Ishikawa (cell line): Measurements from ENCODE around the gene FOXO6.

ENCODE experiments used
- CEBPB ChIP-seq: IDR thresholded peaks from 2 replicates; pipeline ENCODE4 v1.6.1; 2012
- CREB1 ChIP-seq: IDR thresholded peaks from 2 replicates; pipeline ENCODE4 v1.6.1; 2012; ENCODE audit warnings: low read depth
- EGR1 ChIP-seq: IDR thresholded peaks from 2 replicates; pipeline ENCODE4 v1.6.1; 2012
- EP300 ChIP-seq: IDR thresholded peaks from 2 replicates; pipeline ENCODE4 v1.6.1; 2012; ENCODE audit warnings: borderline replicate concordance
- NFIC ChIP-seq: IDR thresholded peaks from 2 replicates; pipeline ENCODE4 v1.6.1; 2012
- RAD21 ChIP-seq: IDR thresholded peaks from 2 replicates; pipeline ENCODE4 v1.6.1; 2012; ENCODE audit warnings: low read depth
- TAF1 ChIP-seq: IDR thresholded peaks from 2 replicates; pipeline ENCODE4 v1.6.1; 2012; ENCODE audit warnings: low read depth, mild to moderate bottlenecking
- TCF12 ChIP-seq: IDR thresholded peaks from 2 replicates; pipeline ENCODE4 v1.6.1; 2012; ENCODE audit warnings: low read depth
- TEAD4 ChIP-seq: IDR thresholded peaks from 2 replicates; pipeline ENCODE4 v1.6.1; 2012
- YY1 ChIP-seq: IDR thresholded peaks from 2 replicates; pipeline ENCODE4 v1.6.1; 2012; ENCODE audit warnings: low read depth
- ZBTB7A ChIP-seq: IDR thresholded peaks from 2 replicates; pipeline ENCODE4 v1.6.1; 2012; ENCODE audit warnings: low read depth
- TF ChIP-seq, protein P1 (sequence below): IDR thresholded peaks from 2 replicates; pipeline ENCODE4 v1.6.1; 2012
- TF ChIP-seq, protein P2 (sequence below): IDR thresholded peaks from 2 replicates; pipeline ENCODE4 v1.6.1; 2012; ENCODE audit warnings: low read depth, mild to moderate bottlenecking
- TF ChIP-seq, protein P3 (sequence below): IDR thresholded peaks from 2 replicates; pipeline ENCODE4 v1.6.1; 2012

Gene FOXO6

DNA sequence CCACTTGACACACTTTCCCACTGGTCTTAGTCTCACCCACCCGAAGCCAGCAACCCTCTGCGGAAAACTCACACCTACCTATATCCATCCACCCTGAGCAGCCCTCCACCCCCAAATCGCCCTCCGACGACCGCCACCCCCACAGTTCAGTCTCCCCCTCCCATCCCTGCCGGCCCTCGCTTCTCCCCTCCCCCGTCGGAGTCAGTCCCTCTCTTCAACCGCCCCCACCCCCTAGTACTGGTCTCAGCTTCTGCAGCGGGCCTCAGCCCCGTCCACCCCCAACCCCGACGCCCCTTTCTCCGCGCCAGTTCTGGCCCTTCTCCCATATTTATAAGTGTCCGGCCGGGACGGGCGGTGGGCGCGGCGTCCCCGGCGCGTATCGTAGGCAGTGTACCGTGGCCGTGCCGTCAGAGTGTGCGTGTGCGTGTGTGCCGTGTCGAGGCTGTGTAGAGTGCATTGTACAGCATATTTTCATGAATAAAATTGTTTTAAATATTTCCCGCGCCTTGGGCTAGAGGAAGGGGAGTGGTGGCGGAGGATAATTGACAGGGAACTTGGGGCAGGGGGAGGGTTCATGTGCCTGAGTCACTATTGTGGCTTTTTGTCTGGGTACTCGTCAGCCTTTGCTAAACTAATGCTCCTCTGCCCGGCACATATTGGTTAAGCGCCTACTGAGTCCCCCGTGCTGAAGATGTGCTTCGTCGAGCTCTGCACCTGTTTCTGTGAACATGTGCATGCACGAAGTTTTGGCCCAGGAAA, 22.0 kb downstream of the FOXO6 start:
- TF ChIP-seq, protein P1, sequence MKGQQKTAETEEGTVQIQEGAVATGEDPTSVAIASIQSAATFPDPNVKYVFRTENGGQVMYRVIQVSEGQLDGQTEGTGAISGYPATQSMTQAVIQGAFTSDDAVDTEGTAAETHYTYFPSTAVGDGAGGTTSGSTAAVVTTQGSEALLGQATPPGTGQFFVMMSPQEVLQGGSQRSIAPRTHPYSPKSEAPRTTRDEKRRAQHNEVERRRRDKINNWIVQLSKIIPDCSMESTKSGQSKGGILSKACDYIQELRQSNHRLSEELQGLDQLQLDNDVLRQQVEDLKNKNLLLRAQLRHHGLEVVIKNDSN, result no peak
- TF ChIP-seq RAD21 (no peak), TEAD4 (no peak), ZBTB7A (no peak), CEBPB (no peak), TCF12 (no peak), YY1 (no peak), EP300 (no peak)
- TF ChIP-seq, protein P2, sequence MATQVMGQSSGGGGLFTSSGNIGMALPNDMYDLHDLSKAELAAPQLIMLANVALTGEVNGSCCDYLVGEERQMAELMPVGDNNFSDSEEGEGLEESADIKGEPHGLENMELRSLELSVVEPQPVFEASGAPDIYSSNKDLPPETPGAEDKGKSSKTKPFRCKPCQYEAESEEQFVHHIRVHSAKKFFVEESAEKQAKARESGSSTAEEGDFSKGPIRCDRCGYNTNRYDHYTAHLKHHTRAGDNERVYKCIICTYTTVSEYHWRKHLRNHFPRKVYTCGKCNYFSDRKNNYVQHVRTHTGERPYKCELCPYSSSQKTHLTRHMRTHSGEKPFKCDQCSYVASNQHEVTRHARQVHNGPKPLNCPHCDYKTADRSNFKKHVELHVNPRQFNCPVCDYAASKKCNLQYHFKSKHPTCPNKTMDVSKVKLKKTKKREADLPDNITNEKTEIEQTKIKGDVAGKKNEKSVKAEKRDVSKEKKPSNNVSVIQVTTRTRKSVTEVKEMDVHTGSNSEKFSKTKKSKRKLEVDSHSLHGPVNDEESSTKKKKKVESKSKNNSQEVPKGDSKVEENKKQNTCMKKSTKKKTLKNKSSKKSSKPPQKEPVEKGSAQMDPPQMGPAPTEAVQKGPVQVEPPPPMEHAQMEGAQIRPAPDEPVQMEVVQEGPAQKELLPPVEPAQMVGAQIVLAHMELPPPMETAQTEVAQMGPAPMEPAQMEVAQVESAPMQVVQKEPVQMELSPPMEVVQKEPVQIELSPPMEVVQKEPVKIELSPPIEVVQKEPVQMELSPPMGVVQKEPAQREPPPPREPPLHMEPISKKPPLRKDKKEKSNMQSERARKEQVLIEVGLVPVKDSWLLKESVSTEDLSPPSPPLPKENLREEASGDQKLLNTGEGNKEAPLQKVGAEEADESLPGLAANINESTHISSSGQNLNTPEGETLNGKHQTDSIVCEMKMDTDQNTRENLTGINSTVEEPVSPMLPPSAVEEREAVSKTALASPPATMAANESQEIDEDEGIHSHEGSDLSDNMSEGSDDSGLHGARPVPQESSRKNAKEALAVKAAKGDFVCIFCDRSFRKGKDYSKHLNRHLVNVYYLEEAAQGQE, result no peak
- TF ChIP-seq, protein P3, sequence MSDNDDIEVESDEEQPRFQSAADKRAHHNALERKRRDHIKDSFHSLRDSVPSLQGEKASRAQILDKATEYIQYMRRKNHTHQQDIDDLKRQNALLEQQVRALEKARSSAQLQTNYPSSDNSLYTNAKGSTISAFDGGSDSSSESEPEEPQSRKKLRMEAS, result no peak

DNA sequence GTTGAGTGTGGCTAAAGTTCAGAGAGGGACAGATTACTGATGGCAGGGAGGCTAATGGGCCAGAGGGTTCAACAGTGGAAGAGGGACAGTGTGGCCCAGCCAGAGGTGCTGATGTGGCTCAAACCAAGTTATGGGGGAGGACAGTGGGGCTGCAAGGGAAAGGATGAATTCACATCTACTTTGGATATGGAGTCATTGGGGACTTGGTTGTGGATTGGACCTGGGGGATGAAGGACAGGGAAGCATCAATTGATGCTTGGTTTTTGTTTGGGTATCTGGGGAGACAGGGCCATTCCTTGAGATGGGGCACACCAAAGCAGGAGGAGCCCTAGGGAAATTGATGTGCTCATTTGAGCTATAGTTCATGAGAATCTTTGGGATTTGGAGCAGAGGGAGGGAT, 23.3 kb downstream of the FOXO6 start:
- no peak for TF ChIP-seq ZBTB7A
- no peak for TF ChIP-seq CEBPB
- TF ChIP-seq, protein P1, result no peak
- TF ChIP-seq YY1, result no peak
- no peak for TF ChIP-seq TEAD4
- no peak for TF ChIP-seq CREB1
- TF ChIP-seq TAF1, result no peak
- no peak for TF ChIP-seq EGR1
- TF ChIP-seq NFIC, result no peak
- TF ChIP-seq, protein P3, result no peak
- TF ChIP-seq, protein P2, result no peak
- no peak for TF ChIP-seq EP300
- TF ChIP-seq RAD21, result no peak

DNA sequence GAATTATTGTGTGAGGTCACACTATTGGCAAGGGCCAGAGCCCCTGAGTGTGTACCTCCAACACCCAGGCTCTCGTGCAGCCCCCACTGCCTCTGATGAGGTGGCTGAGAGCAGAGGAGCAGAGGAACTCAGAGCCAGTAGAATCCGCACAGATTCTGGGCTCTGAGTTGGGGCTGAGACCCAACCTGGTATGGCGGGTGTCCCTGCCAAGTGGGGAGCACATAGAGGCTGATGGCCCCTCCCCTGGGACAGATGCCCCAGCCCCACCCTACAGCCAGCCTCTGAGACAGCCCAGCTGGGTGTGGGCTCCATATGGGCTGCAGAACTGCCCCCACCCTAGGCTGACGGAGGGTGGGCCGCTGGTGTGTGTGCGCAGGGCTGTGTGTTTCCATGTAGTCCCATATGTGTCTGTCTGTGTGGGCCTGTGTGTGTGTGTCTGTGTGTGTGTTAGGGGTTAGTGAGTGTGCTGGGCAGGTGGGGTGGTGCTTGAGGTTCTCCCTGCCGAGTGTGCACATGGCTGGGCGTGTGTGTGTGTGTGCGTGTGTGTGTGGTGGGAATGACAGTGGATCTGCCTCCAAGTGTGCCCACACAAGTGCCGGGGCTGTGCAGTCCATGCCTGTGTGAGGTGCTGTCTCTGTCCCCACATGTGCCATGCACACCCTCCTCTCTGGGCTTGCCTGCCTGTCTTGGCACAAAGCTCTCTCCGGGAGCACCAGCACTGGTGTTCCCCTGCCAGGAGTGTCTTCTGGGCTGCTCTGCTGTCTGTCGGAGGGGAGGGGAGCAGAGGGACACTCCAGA, 24.4 kb downstream of the FOXO6 start:
- no peak for TF ChIP-seq ZBTB7A
- no peak for TF ChIP-seq TEAD4
- TF ChIP-seq, protein P3, result no peak
- TF ChIP-seq EP300, result no peak
- no peak for TF ChIP-seq EGR1
- TF ChIP-seq, protein P1, result no peak
- TF ChIP-seq, protein P2, result no peak
- no peak for TF ChIP-seq TCF12
- TF ChIP-seq NFIC, result no peak
- TF ChIP-seq CEBPB, result no peak
- TF ChIP-seq CREB1, result no peak
- TF ChIP-seq RAD21, result no peak
